GM12874 (cell line): ENCODE measurements around the gene SLC27A5.

Experiments
- TF ChIP-seq, protein P1 (sequence below): IDR thresholded peaks from 2 replicates; pipeline ENCODE4 v1.5.1; 2011; ENCODE audit warnings: low read depth, mild to moderate bottlenecking, control low read depth, low read length, moderate library complexity; ENCODE audit not compliant: insufficient read depth

SLC27A5 gene

DNA sequence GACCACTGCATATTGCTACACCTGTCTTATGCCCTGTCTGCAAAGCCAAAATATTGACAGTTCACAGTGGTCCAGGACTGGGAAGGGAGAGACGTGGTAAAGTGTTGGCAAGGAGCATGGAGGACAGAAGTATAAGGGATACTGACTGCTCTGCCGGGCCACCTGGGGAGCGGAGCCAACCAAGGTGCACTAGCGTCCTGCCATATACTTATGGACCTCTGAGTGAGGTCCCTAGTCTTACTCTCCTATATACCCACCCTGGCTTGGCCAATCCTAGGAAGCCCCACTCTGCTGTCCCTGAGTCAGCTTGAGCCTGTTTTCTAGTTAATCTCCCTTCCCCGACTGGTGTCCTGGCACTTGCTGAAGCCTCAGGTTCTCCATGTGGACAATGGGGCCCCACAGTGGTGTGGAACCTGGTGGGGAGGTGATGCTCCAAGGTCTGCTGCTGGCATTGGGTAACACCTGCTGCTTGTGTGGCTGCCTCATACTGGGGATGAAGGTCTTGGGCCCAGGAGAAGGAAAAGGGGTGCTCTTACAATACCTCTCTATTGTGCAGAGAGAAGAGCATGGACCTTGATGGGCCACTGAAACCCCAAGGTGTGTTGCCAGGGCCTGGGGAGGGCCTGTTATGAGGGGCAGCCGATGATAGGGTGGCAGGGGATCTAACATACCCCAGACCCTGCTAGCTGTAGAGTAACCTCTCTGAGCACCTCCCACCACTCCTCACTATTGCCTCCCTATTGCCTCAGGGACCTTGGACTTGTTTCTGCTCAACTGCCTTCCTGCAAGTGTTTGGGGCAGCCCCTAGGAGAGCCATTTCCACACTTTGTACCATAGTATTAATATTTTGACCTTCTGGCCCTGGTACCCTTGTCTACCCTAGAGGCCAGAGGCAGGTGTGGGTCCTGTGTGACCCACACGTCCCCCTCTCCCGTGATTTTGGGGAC is 25.3 kb upstream of the SLC27A5 start:
- TF ChIP-seq, protein P1, sequence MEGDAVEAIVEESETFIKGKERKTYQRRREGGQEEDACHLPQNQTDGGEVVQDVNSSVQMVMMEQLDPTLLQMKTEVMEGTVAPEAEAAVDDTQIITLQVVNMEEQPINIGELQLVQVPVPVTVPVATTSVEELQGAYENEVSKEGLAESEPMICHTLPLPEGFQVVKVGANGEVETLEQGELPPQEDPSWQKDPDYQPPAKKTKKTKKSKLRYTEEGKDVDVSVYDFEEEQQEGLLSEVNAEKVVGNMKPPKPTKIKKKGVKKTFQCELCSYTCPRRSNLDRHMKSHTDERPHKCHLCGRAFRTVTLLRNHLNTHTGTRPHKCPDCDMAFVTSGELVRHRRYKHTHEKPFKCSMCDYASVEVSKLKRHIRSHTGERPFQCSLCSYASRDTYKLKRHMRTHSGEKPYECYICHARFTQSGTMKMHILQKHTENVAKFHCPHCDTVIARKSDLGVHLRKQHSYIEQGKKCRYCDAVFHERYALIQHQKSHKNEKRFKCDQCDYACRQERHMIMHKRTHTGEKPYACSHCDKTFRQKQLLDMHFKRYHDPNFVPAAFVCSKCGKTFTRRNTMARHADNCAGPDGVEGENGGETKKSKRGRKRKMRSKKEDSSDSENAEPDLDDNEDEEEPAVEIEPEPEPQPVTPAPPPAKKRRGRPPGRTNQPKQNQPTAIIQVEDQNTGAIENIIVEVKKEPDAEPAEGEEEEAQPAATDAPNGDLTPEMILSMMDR = no peak

DNA sequence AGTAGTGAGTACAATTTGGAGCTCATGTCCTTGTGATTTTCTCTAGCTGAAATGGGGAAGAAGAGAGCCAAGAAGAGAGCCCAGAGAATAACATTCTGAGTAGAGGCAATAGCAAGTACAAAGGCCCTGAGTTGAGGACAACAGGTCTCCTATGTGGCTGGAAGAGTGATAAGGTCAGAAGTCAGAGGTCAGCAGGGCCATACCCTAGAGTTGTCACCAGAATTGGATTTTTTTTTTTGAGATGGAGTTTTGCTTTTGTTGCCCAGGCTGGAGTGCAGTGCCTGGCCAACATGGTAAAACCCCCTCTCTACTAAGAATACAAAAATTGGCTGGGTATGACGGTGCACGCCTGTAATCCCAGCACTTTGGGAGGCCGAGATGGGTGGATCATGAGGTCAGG is 24.1 kb upstream of the SLC27A5 start:
- TF ChIP-seq, protein P1 = no peak

DNA sequence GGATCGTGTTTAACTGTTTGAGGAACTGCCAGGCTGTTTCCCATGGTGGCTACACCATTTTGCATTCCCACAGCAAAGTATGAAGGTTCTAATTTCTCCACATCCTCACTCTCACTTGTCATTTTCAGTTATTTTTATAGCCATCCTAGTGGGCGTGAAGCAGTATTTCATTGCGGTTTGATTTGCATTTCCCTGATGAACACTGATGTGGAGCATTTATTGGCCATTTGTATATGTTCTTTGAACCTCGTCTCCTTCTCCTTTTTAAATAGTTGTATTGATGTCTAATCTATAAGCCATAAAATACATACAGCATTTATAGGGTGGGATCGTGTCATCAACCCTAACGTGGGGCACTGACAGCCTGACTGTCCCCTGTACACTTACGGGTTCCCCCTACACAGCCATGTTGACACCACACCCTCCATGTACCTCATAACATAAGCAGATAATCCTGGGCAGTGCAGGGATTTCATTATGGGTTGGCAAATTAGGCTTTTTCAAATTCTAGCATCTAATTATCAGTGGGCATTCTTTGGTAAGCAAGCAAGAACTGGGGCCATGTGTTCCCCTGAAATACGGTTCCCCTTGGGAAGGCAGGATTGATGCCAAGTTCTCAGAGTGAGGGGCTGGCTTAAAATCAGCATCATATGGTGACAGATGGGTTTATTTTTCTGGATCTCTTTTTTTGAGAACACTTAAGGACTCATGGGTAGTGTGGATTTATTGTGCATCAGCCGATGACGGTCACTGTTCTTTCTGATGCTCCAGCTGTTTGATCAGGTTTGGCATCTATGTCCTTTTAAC is 19.4 kb upstream of the SLC27A5 start:
- TF ChIP-seq, protein P1 = no peak

DNA sequence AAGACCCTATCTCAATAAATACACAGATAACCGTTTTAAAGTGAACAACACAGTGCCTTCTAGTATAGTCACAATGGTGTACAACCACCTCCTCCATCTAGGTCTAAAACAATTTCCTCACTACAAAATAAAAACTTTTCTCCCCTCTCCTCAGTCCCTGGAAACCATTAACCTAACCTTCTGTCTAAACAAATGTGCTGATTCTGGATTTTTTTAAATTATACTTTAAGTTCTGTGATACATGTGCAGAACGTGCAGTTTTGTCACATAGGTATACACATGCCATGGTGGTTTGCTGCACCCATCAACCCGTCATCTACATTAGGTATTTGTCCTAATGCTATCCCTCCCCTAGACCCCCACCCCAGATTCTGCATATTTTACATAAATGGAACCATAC is 17.6 kb upstream of the SLC27A5 start:
- TF ChIP-seq, protein P1 = no peak

DNA sequence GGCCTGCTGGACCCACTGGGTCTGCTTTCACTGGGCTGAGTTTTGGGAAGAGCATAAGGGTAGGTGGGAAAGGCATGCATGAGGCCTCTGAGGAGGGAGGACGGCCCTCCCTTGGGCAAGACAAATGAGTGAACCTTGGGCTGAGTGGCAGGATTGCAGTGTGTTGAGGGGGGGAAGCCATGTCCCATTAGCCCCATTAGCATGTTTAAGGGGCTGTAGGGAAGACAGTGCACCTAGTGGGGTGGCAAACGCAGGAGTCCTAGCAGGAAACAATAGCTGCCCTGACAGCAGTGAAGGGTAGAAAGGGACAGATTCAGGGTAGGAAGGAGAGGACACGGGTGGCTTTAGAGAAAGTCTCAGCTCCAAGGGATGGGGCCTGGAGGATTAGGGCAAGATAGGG is 10.9 kb upstream of the SLC27A5 start:
- TF ChIP-seq, protein P1 = no peak

DNA sequence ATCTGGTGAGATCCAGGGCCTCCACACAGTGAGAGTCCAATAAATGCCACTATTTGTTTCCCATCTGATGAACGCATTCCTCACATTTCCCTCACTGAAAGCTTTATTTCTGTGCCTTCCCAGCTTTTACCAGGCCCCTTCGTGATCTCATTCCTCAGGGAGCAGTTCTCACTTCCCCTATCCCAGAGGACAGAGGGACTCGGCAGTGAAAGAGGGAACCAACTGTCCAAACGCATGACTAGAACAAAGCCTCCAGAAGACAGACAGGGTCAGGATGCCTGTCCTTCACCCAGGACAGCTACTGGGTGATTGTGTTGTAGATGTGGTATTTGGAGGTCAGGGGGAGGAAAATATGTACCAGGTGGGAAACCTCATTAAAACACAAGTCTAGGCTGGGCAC is 9.9 kb upstream of the SLC27A5 start:
- TF ChIP-seq, protein P1 = no peak

DNA sequence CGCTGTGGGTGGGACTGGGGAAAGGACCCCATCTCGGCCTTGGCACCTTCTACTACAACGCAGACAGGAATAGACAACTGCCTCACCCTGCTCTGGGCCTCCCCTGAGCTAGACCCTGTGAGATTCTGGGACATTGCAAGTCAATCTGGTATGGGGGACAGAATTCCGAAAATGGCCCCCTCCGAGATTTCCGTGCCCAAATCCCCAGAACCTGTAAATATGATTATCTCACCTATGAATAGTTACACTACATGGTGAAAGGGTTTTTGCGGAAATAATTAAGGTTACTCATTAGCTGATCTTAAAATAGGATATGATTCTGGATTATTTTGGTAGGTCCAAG is 8.4 kb upstream of the SLC27A5 start:
- TF ChIP-seq, protein P1 = no peak
